DMS79 (cell line): ENCODE data around the gene VPS41.
A peak's percentile ranks its signal among the peaks of the same experiment; 100 is the strongest.
"Not testable (repeated sequence)": the region's sequence is repeated elsewhere in the genome, so short reads cannot be mapped to it uniquely, and the experiment has no call there.

Experiments used
- DNase-seq: peaks from one replicate; lab custom pipeline; 2025; lab: John Stamatoyannopoulos, UW

Gene VPS41

GRCh38 chr7:38908759-38909335 lies at the start of gene VPS41:
TSS of gene VPS41 (minus strand) at chr7:38909191. CDS start at chr7:38909174, 17 bp downstream.
- peak; percentile 72 for DNase-seq

- no peak for DNase-seq
Observed at GRCh38 chr7:38955892-38956291, 46.9 kb upstream of the VPS41 start.

GRCh38 chr7:38953971-38954370 lies 45.0 kb upstream of the VPS41 start:
- DNase-seq = no peak

- no peak for DNase-seq
Observed at GRCh38 chr7:38953227-38953626, 44.2 kb upstream of the VPS41 start.

- no peak for DNase-seq
Observed at GRCh38 chr7:38951213-38951612, 42.2 kb upstream of the VPS41 start.

- DNase-seq = no peak
Observed at GRCh38 chr7:38950309-38950708, 41.3 kb upstream of the VPS41 start.

- not testable (repeated sequence) for DNase-seq
Observed at GRCh38 chr7:38947541-38947940, 38.5 kb upstream of the VPS41 start.

GRCh38 chr7:38942431-38943051 lies 33.5 kb upstream of the VPS41 start:
- DNase-seq = no peak

GRCh38 chr7:38940774-38941173 lies 31.8 kb upstream of the VPS41 start:
- DNase-seq = no peak

GRCh38 chr7:38938589-38938988 lies 29.6 kb upstream of the VPS41 start:
- no peak for DNase-seq

- DNase-seq = no peak
Observed at GRCh38 chr7:38938001-38938485, 29.1 kb upstream of the VPS41 start.

- DNase-seq = no peak
Observed at GRCh38 chr7:38936641-38937040, 27.6 kb upstream of the VPS41 start.

- DNase-seq = no peak
Observed at GRCh38 chr7:38934536-38934935, 25.5 kb upstream of the VPS41 start.

GRCh38 chr7:38934051-38934450 lies 25.1 kb upstream of the VPS41 start:
- peak; percentile 72 for DNase-seq

GRCh38 chr7:38932509-38933168 lies 23.6 kb upstream of the VPS41 start:
- peak; percentile 3 for DNase-seq

- DNase-seq = peak; percentile 98
Observed at GRCh38 chr7:38929460-38930171, 20.6 kb upstream of the VPS41 start.

- DNase-seq = no peak
Observed at GRCh38 chr7:38928506-38928905, 19.5 kb upstream of the VPS41 start.

- no peak for DNase-seq
Observed at GRCh38 chr7:38927751-38928150, 18.8 kb upstream of the VPS41 start.

GRCh38 chr7:38920731-38921130 lies 11.7 kb upstream of the VPS41 start:
- no peak for DNase-seq

GRCh38 chr7:38916396-38916795 lies 7.4 kb upstream of the VPS41 start:
- DNase-seq = no peak

GRCh38 chr7:38909870-38910269 lies 879 bp upstream of the VPS41 start:
- no peak for DNase-seq

GRCh38 chr7:38907766-38908165 lies 1.2 kb downstream of the VPS41 start:
- no peak for DNase-seq

- no peak for DNase-seq
Observed at GRCh38 chr7:38907066-38907465, 1.9 kb downstream of the VPS41 start.
